Esophagus muscularis mucosa (tissue), 3 donors: Measurements from ENCODE around the gene NTRK3.

Experiments used
- CTCF ChIP-seq, 3 experiments: fragments of 200-600 bp in 2 of 3; fragments of 450-650 bp in 1 of 3; sonication (generic) in 2 of 3; IDR thresholded peaks; one replicate each; pipeline ENCODE4 v1.5.1; 2017 to 2019; ENCODE audit warnings: antibody characterized with exemption in 3 of 3, mild to moderate bottlenecking in 2 of 3, moderate library complexity in 1 of 3
- POLR2A ChIP-seq: fragments of 450-650 bp; IDR thresholded peaks from one replicate; pipeline ENCODE4 v1.6.1; 2017; ENCODE audit warnings: antibody characterized with exemption, moderate library complexity, mild to moderate bottlenecking, low read depth

GRCh38 chr15:87826119-87826747 lies 430.3 kb downstream of the NTRK3 start:
- TF ChIP-seq CTCF (IDR thresholded peaks at IDR 0.05): no peak
- TF ChIP-seq POLR2A: no peak
